ENCODE data around the gene GPR148.
"Not testable (repeated sequence)": the region's sequence is repeated elsewhere in the genome, so short reads cannot be mapped to it uniquely, and the experiment has no call there.

GPR148 gene

GRCh38 chr2:130728549-130729316, at the start of gene GPR148:
Gene GPR148, plus strand, starts transcription at chr2:130729070. Its CDS starts 82 bp downstream, at chr2:130729152.
- TF ChIP-seq CTCF (IDR thresholded peaks at IDR 0.05; ENCODE audit: low read depth, low read length), result no peak
- no peak for DNase-seq (ENCODE audit: extremely low read depth, low read depth)

GRCh38 chr2:130692041-130692770, 36.7 kb upstream of the GPR148 start:
- DNase-seq (ENCODE audit: extremely low read depth, low read depth), result not testable (repeated sequence)

- DNase-seq (ENCODE audit: extremely low read depth, low read depth), result not testable (repeated sequence)
Measured at GRCh38 chr2:130693474-130693873, 35.4 kb upstream of the GPR148 start.

- not testable (repeated sequence) for DNase-seq (ENCODE audit: extremely low read depth, low read depth)
Measured at GRCh38 chr2:130703250-130703649, 25.6 kb upstream of the GPR148 start.

GRCh38 chr2:130714795-130715194, 14.1 kb upstream of the GPR148 start:
- DNase-seq (ENCODE audit: extremely low read depth, low read depth), result not testable (repeated sequence)

- no peak for DNase-seq (ENCODE audit: extremely low read depth, low read depth)
- no peak for TF ChIP-seq CTCF (IDR thresholded peaks at IDR 0.05; ENCODE audit: low read depth, low read length)
Measured at GRCh38 chr2:130720036-130720435, 8.8 kb upstream of the GPR148 start.

- DNase-seq (ENCODE audit: extremely low read depth, low read depth), result no peak
- TF ChIP-seq CTCF (IDR thresholded peaks at IDR 0.05; ENCODE audit: low read depth, low read length), result no peak
Measured at GRCh38 chr2:130720528-130720927, 8.3 kb upstream of the GPR148 start.

- TF ChIP-seq CTCF (IDR thresholded peaks at IDR 0.05; ENCODE audit: low read depth, low read length), result no peak
- DNase-seq (ENCODE audit: extremely low read depth, low read depth), result no peak
Measured at GRCh38 chr2:130724455-130724854, 4.4 kb upstream of the GPR148 start.

- DNase-seq (ENCODE audit: extremely low read depth, low read depth), result no peak
- TF ChIP-seq CTCF (IDR thresholded peaks at IDR 0.05; ENCODE audit: low read depth, low read length), result no peak
Measured at GRCh38 chr2:130726614-130727180, 2.2 kb upstream of the GPR148 start.
